Skeletal muscle tissue (tissue), 5 donors: ENCODE measurements around the gene OR9Q1. TPM values are rescaled to one million over a fixed set of nuclear protein-coding genes. Genes with fewer than 3 reads are reported as not detected.
"Not testable (repeated sequence)": the region's sequence is repeated elsewhere in the genome, so short reads cannot be mapped to it uniquely, and the experiment has no call there.

Experiments
- H3K27ac ChIP-seq: one replicate; pipeline ENCODE4 v1.7.0; 2013; ENCODE audit warnings: mild to moderate bottlenecking, low read depth, low read length, inconsistent platforms
- H3K27me3 ChIP-seq, 3 donors: one replicate each; pipeline ENCODE4 v1.7.0; 2013; ENCODE audit warnings: low read length in 3 of 3; ENCODE audit not compliant: control insufficient read depth in 3 of 3, insufficient read depth in 3 of 3
- H3K36me3 ChIP-seq, 3 donors: one replicate each; pipeline ENCODE4 v1.7.0; 2013; ENCODE audit warnings: low read length in 3 of 3; ENCODE audit not compliant: control insufficient read depth in 3 of 3, insufficient read depth in 3 of 3
- H3K4me1 ChIP-seq, 3 donors: one replicate each; pipeline ENCODE4 v1.7.0; 2013; ENCODE audit warnings: low read length in 3 of 3, mild to moderate bottlenecking in 3 of 3; ENCODE audit not compliant: control insufficient read depth in 3 of 3, insufficient read depth in 3 of 3
- H3K4me3 ChIP-seq, 3 donors: one replicate each; pipeline ENCODE4 v1.7.0; 2013; ENCODE audit warnings: low read length in 3 of 3
- H3K9ac ChIP-seq, 3 donors: one replicate each; pipeline ENCODE4 v1.7.0; 2013; ENCODE audit warnings: low read length in 3 of 3, mild to moderate bottlenecking in 3 of 3, moderate library complexity in 2 of 3, low read depth in 1 of 3
- H3K9me3 ChIP-seq, 3 donors: one replicate each; pipeline ENCODE4 v1.7.0; 2013; ENCODE audit warnings: low read length in 3 of 3; ENCODE audit not compliant: control insufficient read depth in 3 of 3
- small RNA-seq: library from RNA; depleted of rRNA; stranded (forward); fragments of <200 nt; gene quantifications from one replicate; pipeline ENCODE3, GENCODE V24; 2014
- total RNA-seq: library from RNA; depleted of rRNA; stranded (reverse); fragments of >200 nt; gene quantifications from one replicate; pipeline ENCODE4 v1.2.3, GENCODE V29; 2014
- donor health status: Osteomylitis.

The OR9Q1 gene
- total RNA-seq, 1 donor from 2014 or later = not detected

DNA sequence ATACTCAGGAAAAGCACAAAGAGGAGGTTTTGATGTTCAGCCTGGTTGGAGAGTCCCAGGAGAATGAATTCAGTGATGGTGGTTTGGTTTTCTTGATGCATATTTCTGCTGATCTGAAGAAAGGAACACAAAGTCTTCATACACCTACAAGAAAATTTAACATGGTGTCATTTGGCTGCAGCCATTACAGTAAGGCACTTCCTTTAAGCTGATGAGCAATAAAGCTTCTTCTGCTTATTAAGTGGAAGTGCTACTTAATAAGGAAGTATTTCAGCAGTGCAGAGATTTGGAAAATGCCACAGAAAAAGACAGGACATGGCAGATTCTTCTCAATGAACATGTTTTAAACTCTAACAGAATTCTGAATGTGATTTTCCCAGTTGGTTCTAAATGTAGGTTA is 180.4 kb downstream of the OR9Q1 start, which contains the start of gene OR1S2:
Gene OR1S2, minus strand, starts transcription at position 101 of the 400 bp plus-strand sequence. Its CDS starts 0 bp downstream, at position 101.
- Histone ChIP-seq H3K36me3 (no peaks in the 10 kb centered on the region), H3K27ac (no peak within 1 kb of the TSS), H3K9me3 (no peaks in the 10 kb centered on the region), H3K4me1 (no peaks in the 10 kb centered on the region), H3K9ac (no peak within 1 kb of the TSS), H3K4me3 (no peak within 1 kb of the TSS), H3K27me3 (no peaks in the 10 kb centered on the region)

DNA sequence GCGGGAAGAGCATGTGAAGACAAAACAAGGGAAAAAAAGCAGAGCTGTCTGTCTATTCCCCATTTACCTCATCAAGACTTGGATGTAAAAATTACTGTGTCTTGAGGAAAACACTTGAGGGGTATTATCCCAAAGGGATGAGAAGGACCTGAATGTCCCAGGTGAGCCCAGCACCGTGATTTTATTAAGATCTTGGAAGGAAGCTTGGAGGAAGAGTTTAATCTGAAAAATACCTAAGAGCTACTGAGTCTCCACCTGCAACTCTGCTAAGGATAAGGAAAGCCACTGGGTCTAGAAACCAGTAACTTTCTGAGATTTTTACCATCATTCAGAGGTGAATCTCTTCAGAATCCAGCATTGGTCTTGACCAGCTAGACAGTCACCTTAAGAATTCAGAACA is 188.7 kb downstream of the OR9Q1 start, which contains the start of gene OR1S1:
Gene OR1S1, plus strand, starts transcription at position 301 of the 400 bp plus-strand sequence.
- H3K9ac ChIP-seq, H3K36me3 ChIP-seq, H3K9me3 ChIP-seq, H3K27me3 ChIP-seq, H3K4me1 ChIP-seq, H3K27ac ChIP-seq, H3K4me3 ChIP-seq: not testable (repeated sequence)

DNA sequence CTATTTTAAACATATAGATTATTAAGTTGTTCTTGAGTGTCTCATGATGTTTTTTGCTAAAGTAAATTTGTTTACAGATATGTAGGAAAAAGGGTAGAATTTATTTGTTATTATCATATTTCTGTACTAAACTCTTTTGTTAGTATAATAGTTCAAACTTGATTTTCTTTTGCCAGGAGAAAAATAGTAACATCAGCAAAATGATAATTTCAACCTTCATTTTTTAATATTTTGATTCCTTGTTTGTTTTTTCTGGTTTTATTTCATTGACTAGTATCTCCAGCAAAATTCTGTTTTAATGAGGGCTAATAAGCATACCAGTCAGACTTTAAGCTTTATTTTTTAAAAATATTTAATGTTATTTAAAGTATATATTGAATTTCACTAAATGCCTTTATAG is 192.8 kb downstream of the OR9Q1 start:
- no peaks in the 10 kb centered on the region for H3K9me3 ChIP-seq
- H3K4me3 ChIP-seq = no peak overlapping the region
- no peak overlapping the region for H3K9ac ChIP-seq
- H3K27me3 ChIP-seq = no peaks in the 10 kb centered on the region
- no peak overlapping the region for H3K27ac ChIP-seq
- H3K4me1 ChIP-seq = no peaks in the 10 kb centered on the region
- no peaks in the 10 kb centered on the region for H3K36me3 ChIP-seq

DNA sequence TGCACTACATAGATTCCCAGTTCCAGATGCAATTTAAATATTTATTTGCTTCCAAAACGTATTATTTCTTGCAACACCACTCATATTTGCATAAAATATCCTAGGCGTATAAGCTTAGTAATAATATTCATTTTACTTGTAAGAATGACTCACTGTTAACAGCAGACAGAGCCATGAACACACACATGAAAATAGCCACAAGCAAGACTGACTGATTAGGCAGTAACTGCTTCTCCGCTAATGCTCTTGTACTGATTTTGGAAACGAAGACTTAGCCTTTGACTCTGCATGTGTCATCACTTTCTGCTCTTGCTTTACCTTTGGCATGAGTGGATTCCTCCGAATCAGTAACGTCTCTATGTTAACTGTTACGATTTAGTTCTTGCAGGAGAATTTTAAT is 199.0 kb downstream of the OR9Q1 start:
- Histone ChIP-seq H3K27me3 (no peaks in the 10 kb centered on the region), H3K27ac (no peak overlapping the region), H3K9me3 (no peaks in the 10 kb centered on the region), H3K4me1 (no peaks in the 10 kb centered on the region), H3K4me3 (no peak overlapping the region), H3K36me3 (no peaks in the 10 kb centered on the region), H3K9ac (no peak overlapping the region)

DNA sequence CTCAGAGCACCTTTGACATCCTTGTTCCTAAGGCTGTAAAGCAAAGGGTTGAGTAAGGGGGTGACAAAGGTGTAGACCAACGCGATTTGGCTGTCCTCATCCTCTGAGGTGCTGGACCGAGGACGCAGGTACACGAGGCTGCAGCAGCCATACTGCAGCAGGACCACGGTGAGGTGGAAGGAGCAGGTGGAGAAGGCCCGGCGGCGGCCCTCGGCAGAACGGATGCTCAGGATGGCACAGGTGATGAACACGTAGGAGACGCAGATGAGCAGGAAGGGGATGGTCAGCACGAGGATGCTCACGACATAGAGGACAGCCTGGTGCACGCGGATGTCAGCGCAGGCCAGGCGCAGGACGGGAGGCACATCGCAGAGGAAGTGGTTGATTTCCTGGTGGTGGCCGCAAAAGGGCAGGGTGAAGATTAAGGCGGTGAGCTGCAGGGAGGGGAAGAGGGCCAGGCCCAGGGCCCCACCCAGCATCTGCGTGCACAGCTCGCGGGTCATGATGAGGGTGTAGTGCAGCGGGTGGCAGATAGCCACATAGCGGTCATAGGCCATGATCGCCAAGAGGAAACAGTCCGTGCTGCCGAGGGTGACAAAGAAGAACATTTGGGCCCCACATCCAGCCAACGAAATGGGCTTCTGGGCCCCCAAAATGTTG is 204.4 kb downstream of the OR9Q1 start:
- H3K27ac ChIP-seq = no peak overlapping the region
- H3K36me3 ChIP-seq = no peaks in the 10 kb centered on the region
- H3K27me3 ChIP-seq = no peaks in the 10 kb centered on the region
- H3K9me3 ChIP-seq = peaks cover 0 to 3% (median 0%) of the 10 kb centered on the region in 3 donors
- no peaks in the 10 kb centered on the region for H3K4me1 ChIP-seq
- H3K4me3 ChIP-seq = no peak overlapping the region
- H3K9ac ChIP-seq = no peak overlapping the region

Small RNAs within 50 kb of the gene (small RNA-seq; reads per million reads assigned to genes)
- gene RNU6-899P = not detected

Other genes with a start within 250 kb of the OR9Q1 start
- not detected for gene OR6Q1, start 7.1 kb downstream of the OR9Q1 start, total RNA-seq
- gene OR9I1, start 101.6 kb downstream of the OR9Q1 start, total RNA-seq = not detected
- gene OR9Q2, start 165.2 kb downstream of the OR9Q1 start, total RNA-seq = under 0.01 TPM
- not detected for gene OR1S2, start 180.3 kb downstream of the OR9Q1 start, total RNA-seq
- gene OR1S1, start 188.8 kb downstream of the OR9Q1 start, total RNA-seq = 0.52 TPM
- gene OR10Q1, start 205.0 kb downstream of the OR9Q1 start, total RNA-seq = not detected
- gene OR10W1, start 244.4 kb downstream of the OR9Q1 start, total RNA-seq = not detected